Endothelial cell of umbilical vein (primary cell): ENCODE results near the gene TF.

ENCODE experiments used
- EZH2 ChIP-seq: IDR thresholded peaks from 2 replicates; pipeline ENCODE4 v1.6.1; 2012; ENCODE audit warnings: borderline replicate concordance, low read depth, mild to moderate bottlenecking, moderate library complexity, low read length, inconsistent platforms; ENCODE audit not compliant: severe bottlenecking
- MAX ChIP-seq: IDR thresholded peaks from 2 replicates; pipeline ENCODE4 v1.6.1; 2011; ENCODE audit not compliant: insufficient read depth, insufficient read length
- MYC ChIP-seq: IDR thresholded peaks from one replicate; pipeline ENCODE4 v1.6.1; 2011; ENCODE audit warnings: mild to moderate bottlenecking, low read depth, low read length
- POLR2A ChIP-seq: IDR thresholded peaks from 2 replicates; pipeline ENCODE4 v1.6.1; 2012; ENCODE audit warnings: low read depth, mild to moderate bottlenecking, control low read depth, low read length
- POLR2AphosphoS5 ChIP-seq: IDR thresholded peaks from 2 replicates; pipeline ENCODE4 v1.6.1; 2012; ENCODE audit warnings: low read depth, mild to moderate bottlenecking, control low read depth, low read length, moderate library complexity; ENCODE audit not compliant: insufficient read depth
- TF ChIP-seq, protein P1 (sequence below), 2 donors: IDR thresholded peaks; 1 replicate in 1 of 2; 2 replicates in 1 of 2; pipeline ENCODE4 v1.5.1; 2011; ENCODE audit warnings: low read length in 2 of 2, mild to moderate bottlenecking in 2 of 2, moderate library complexity in 2 of 2, control low read depth in 1 of 2, inconsistent platforms in 1 of 2, low read depth in 1 of 2; ENCODE audit not compliant: insufficient read depth in 1 of 2; ENCODE audit errors: extremely low read depth in 1 of 2

- TF ChIP-seq, protein P1, sequence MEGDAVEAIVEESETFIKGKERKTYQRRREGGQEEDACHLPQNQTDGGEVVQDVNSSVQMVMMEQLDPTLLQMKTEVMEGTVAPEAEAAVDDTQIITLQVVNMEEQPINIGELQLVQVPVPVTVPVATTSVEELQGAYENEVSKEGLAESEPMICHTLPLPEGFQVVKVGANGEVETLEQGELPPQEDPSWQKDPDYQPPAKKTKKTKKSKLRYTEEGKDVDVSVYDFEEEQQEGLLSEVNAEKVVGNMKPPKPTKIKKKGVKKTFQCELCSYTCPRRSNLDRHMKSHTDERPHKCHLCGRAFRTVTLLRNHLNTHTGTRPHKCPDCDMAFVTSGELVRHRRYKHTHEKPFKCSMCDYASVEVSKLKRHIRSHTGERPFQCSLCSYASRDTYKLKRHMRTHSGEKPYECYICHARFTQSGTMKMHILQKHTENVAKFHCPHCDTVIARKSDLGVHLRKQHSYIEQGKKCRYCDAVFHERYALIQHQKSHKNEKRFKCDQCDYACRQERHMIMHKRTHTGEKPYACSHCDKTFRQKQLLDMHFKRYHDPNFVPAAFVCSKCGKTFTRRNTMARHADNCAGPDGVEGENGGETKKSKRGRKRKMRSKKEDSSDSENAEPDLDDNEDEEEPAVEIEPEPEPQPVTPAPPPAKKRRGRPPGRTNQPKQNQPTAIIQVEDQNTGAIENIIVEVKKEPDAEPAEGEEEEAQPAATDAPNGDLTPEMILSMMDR (IDR thresholded peaks at IDR 0.05; ENCODE audit: extremely low read depth in 1 of 2, insufficient read depth in 1 of 2, low read depth in 1 of 2, low read length in 2 of 2), result no peak
- no peak for TF ChIP-seq MYC
- TF ChIP-seq POLR2A, result no peak
- no peak for TF ChIP-seq MAX
- no peak for TF ChIP-seq POLR2AphosphoS5
- TF ChIP-seq EZH2, result no peak
Observed at GRCh38 chr3:133803469-133803868, 57.3 kb downstream of the TF start.
